HepG2 (cell line): ENCODE measurements around the gene PC. TPM values are rescaled to one million over a fixed set of nuclear protein-coding genes. Genes with fewer than 3 reads are reported as not detected.

Experiments used
- ELF3 ChIP-seq: IDR thresholded peaks from 2 replicates; pipeline ENCODE4 v1.6.1; 2016; ENCODE audit warnings: missing genetic modification reagents, missing compliant biosample characterization
- ERF ChIP-seq: IDR thresholded peaks from 2 replicates; pipeline ENCODE4 v1.6.1; 2018; ENCODE audit warnings: missing biosample characterization, missing genetic modification reagents
- GABPB1 ChIP-seq: IDR thresholded peaks from 2 replicates; pipeline ENCODE4 v1.6.1; 2016; ENCODE audit warnings: mild to moderate bottlenecking, missing genetic modification reagents, moderate library complexity, missing compliant biosample characterization
- GPBP1L1 ChIP-seq: sonication (generic); formaldehyde crosslinking; IDR thresholded peaks from 2 replicates; pipeline ENCODE4 v1.5.0; 2020; ENCODE audit warnings: mild to moderate bottlenecking, missing genetic modification reagents
- HOXA7 ChIP-seq: sonication (generic); formaldehyde crosslinking; IDR thresholded peaks from 2 replicates; pipeline ENCODE4 v1.8.1; 2022; ENCODE audit warnings: mild to moderate bottlenecking, missing genetic modification reagents, moderate library complexity
- STAT5B ChIP-seq: sonication (generic); formaldehyde crosslinking; IDR thresholded peaks from 2 replicates; pipeline ENCODE4 v1.4.0; 2020; ENCODE audit warnings: missing genetic modification reagents
- TARDBP ChIP-seq: sonication (generic); formaldehyde crosslinking; IDR thresholded peaks from 2 replicates; pipeline ENCODE4 v1.8.0; 2022; ENCODE audit warnings: mild to moderate bottlenecking, missing genetic modification reagents
- ZNF10 ChIP-seq: sonication (generic); formaldehyde crosslinking; IDR thresholded peaks from 2 replicates; pipeline ENCODE4 v1.4.0; 2020; ENCODE audit warnings: mild to moderate bottlenecking, low read depth, missing genetic modification reagents, borderline replicate concordance
- ZNF101 ChIP-seq: sonication (generic); formaldehyde crosslinking; IDR thresholded peaks from 2 replicates; pipeline ENCODE4 v1.4.0; 2020; ENCODE audit warnings: mild to moderate bottlenecking, low read depth, missing genetic modification reagents, borderline replicate concordance
- ZNF292 ChIP-seq: sonication (generic); formaldehyde crosslinking; IDR thresholded peaks from 2 replicates; pipeline ENCODE4 v1.8.1; 2022; ENCODE audit warnings: mild to moderate bottlenecking, low read depth, missing genetic modification reagents, borderline replicate concordance
- ZNF646 ChIP-seq: sonication (generic); formaldehyde crosslinking; IDR thresholded peaks from 2 replicates; pipeline ENCODE4 v1.9.0; 2021; ENCODE audit warnings: mild to moderate bottlenecking, missing genetic modification reagents
- ZNF746 ChIP-seq: sonication (generic); formaldehyde crosslinking; IDR thresholded peaks from 2 replicates; pipeline ENCODE4 v1.8.0; 2022; ENCODE audit warnings: mild to moderate bottlenecking, missing genetic modification reagents
- ZNF75D ChIP-seq: sonication (generic); formaldehyde crosslinking; IDR thresholded peaks from 2 replicates; pipeline ENCODE4 v1.8.1; 2023; ENCODE audit warnings: missing genetic modification reagents, mild to moderate bottlenecking, borderline replicate concordance
- ZNF850 ChIP-seq: sonication (generic); formaldehyde crosslinking; conservative IDR thresholded peaks from 2 replicates; pipeline ENCODE4 v1.9.0; 2021; ENCODE audit warnings: mild to moderate bottlenecking, missing genetic modification reagents
- polyA plus RNA-seq, 8 experiments: library from polyadenylated mRNA; depleted of rRNA in 3 of 8; stranded (reverse) in 7 of 8; unstranded in 1 of 8; fragments of >200 nt; fragmentation: Illumina TruSeq in 4 of 8; extraction: Trizol in 4 of 8; gene quantifications; 2 replicates each; pipeline versions ENCODE4 v1.2.1 to v1.2.3, GENCODE V29; 2011 to 2016; ENCODE audit warnings: low read depth in 4 of 8, missing spikeins in 1 of 8, mixed read lengths in 1 of 8; ENCODE audit not compliant: insufficient read depth in 1 of 8
- total RNA-seq, 5 experiments: library from RNA; depleted of rRNA; stranded (reverse); fragments of >200 nt; fragmentation: Illumina TruSeq; extraction: Trizol; gene quantifications; 2 replicates each; pipeline ENCODE4 v1.2.3, GENCODE V29; 2016; ENCODE audit warnings: low read depth in 1 of 5
- TF ChIP-seq, protein P1 (sequence below): sonication (generic); formaldehyde crosslinking; IDR thresholded peaks from 2 replicates; pipeline ENCODE4 v1.5.1; 2020; ENCODE audit warnings: mild to moderate bottlenecking, missing genetic modification reagents, moderate library complexity
- TF ChIP-seq, protein P2 (sequence below): sonication (generic); formaldehyde crosslinking; IDR thresholded peaks from 2 replicates; pipeline ENCODE4 v1.8.1; 2023; ENCODE audit warnings: mild to moderate bottlenecking, missing genetic modification reagents

PC gene
- total and polyA plus RNA-seq, 2 of the 13 experiments (the other 11 are each of a cell fraction or from before 2014, with no cell fraction given): 29.0 to 39.0 TPM

DNA sequence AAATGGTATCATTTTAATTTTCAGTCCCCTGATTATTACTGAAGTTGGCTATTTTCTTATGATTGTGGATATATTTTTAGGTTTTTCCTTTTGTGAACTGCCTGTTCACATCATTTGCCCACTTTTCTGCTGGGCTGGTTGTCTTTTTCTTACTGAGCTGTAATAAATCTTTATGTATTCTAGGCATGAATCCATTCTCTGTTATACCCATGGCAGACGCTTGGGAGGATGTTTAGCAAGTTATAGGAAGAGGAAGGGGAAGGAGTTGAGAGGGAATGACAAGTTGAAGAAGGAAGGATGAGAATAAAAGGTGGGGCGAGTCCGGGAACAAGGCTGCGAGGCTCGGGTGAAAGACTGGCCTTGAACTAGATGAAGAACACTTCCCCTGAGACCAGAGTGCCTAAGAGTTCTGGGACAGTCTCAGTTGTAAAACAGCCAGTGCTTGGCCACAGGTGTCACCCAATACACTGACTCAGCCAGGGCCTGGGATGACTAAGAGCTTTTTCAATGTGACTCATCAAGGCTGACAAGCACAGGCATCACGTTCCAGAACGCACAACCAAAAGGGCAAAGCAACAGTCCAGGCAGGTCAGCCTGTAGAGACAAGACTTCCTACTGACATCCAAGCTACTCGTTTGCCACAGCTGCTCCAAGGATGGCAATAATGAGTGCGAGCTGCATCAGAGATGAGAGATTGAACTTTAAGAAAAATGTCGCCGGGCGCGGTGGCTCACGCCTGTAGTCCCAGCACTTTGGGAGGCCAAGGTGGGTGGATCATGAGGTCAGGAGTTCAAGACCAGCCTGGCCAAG, 66.1 kb downstream of the PC start (continued):
- no peak for TF ChIP-seq ZNF850 (CRISPR knock-in tag)
- no peak for TF ChIP-seq ZNF101 (CRISPR knock-in tag)
- no peak for TF ChIP-seq ZNF10
- TF ChIP-seq ERF: peak; percentile 52; the same call in 1 of the 2 replicates
- no peak for TF ChIP-seq GPBP1L1
- TF ChIP-seq HOXA7 (CRISPR knock-in tag): no peak
- TF ChIP-seq GABPB1: no peak; the same call in 1 of the 2 replicates
- TF ChIP-seq STAT5B (CRISPR knock-in tag): no peak
- TF ChIP-seq, protein P1, sequence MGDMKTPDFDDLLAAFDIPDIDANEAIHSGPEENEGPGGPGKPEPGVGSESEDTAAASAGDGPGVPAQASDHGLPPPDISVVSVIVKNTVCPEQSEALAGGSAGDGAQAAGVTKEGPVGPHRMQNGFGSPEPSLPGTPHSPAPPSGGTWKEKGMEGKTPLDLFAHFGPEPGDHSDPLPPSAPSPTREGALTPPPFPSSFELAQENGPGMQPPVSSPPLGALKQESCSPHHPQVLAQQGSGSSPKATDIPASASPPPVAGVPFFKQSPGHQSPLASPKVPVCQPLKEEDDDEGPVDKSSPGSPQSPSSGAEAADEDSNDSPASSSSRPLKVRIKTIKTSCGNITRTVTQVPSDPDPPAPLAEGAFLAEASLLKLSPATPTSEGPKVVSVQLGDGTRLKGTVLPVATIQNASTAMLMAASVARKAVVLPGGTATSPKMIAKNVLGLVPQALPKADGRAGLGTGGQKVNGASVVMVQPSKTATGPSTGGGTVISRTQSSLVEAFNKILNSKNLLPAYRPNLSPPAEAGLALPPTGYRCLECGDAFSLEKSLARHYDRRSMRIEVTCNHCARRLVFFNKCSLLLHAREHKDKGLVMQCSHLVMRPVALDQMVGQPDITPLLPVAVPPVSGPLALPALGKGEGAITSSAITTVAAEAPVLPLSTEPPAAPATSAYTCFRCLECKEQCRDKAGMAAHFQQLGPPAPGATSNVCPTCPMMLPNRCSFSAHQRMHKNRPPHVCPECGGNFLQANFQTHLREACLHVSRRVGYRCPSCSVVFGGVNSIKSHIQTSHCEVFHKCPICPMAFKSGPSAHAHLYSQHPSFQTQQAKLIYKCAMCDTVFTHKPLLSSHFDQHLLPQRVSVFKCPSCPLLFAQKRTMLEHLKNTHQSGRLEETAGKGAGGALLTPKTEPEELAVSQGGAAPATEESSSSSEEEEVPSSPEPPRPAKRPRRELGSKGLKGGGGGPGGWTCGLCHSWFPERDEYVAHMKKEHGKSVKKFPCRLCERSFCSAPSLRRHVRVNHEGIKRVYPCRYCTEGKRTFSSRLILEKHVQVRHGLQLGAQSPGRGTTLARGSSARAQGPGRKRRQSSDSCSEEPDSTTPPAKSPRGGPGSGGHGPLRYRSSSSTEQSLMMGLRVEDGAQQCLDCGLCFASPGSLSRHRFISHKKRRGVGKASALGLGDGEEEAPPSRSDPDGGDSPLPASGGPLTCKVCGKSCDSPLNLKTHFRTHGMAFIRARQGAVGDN (CRISPR knock-in tag): peak; percentile 58
- peak; percentile 59; the same call in 1 of the 2 replicates for TF ChIP-seq ELF3 (CRISPR knock-in tag)
- TF ChIP-seq ZNF746 (CRISPR knock-in tag): no peak
- peak; percentile 72; the same call in 1 of the 2 replicates for TF ChIP-seq TARDBP (CRISPR knock-in tag)
- peak; percentile 70; the same call in 1 of the 2 replicates for TF ChIP-seq ZNF292 (CRISPR knock-in tag)
- TF ChIP-seq ZNF75D (CRISPR knock-in tag): no peak
- TF ChIP-seq, protein P2, sequence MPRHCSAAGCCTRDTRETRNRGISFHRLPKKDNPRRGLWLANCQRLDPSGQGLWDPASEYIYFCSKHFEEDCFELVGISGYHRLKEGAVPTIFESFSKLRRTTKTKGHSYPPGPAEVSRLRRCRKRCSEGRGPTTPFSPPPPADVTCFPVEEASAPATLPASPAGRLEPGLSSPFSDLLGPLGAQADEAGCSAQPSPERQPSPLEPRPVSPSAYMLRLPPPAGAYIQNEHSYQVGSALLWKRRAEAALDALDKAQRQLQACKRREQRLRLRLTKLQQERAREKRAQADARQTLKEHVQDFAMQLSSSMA (CRISPR knock-in tag): no peak
- TF ChIP-seq ZNF646 (CRISPR knock-in tag): no peak
